VCaP (cell line): ENCODE measurements around the gene FAR2.
A peak's percentile ranks its signal among the peaks of the same experiment; 100 is the strongest.

Experiments used
- H3K27ac ChIP-seq: fragments of 450-650 bp; 2 replicates; pipeline ENCODE4 v1.5.1; 2017
- CTCF ChIP-seq: fragments of 450-650 bp; conservative IDR thresholded peaks from 2 replicates; pipeline ENCODE4 v1.5.1; 2017; ENCODE audit warnings: mild to moderate bottlenecking, moderate library complexity

Gene FAR2

GRCh38 chr12:29309320-29309902, 160.3 kb downstream of the FAR2 start:
- TF ChIP-seq CTCF: peak; percentile 79
- H3K27ac ChIP-seq: no peak overlapping the region

- H3K27ac ChIP-seq: no peak overlapping the region
Observed at GRCh38 chr12:29310899-29311298, 161.8 kb downstream of the FAR2 start.

GRCh38 chr12:29314416-29314815, 165.3 kb downstream of the FAR2 start:
- TF ChIP-seq CTCF: no peak
- H3K27ac ChIP-seq: no peak overlapping the region

More at GRCh38 chr12:29310899-29311298, 161.8 kb downstream of the FAR2 start:
- no peak for TF ChIP-seq CTCF

- no peak for TF ChIP-seq CTCF
- H3K27ac ChIP-seq: no peak overlapping the region
Observed at GRCh38 chr12:29316752-29317151, 167.7 kb downstream of the FAR2 start.

- H3K27ac ChIP-seq: no peak overlapping the region; the same call in 1 of the 2 replicates
- TF ChIP-seq CTCF: peak; percentile 91
Observed at GRCh38 chr12:29317556-29318363, 168.7 kb downstream of the FAR2 start.

- TF ChIP-seq CTCF: no peak
- no peak overlapping the region for H3K27ac ChIP-seq
Observed at GRCh38 chr12:29320295-29321085, 171.4 kb downstream of the FAR2 start.

GRCh38 chr12:29322157-29322556, 173.1 kb downstream of the FAR2 start:
- TF ChIP-seq CTCF: no peak

More at GRCh38 chr12:29322157-29322556, 173.1 kb downstream of the FAR2 start:
- H3K27ac ChIP-seq: no peak overlapping the region
